GM10266 (cell line): ENCODE measurements around the gene METTL17.
"Not testable (repeated sequence)": the region's sequence is repeated elsewhere in the genome, so short reads cannot be mapped to it uniquely, and the experiment has no call there.

Source experiments
- DNase-seq: peaks from one replicate; pipeline ENCODE4 v3.0.0; 2012; ENCODE audit errors: extremely low spot score
- TF ChIP-seq, protein P1 (sequence below): IDR thresholded peaks from 2 replicates; pipeline ENCODE4 v1.5.1; 2012; ENCODE audit warnings: mild to moderate bottlenecking, low read depth; ENCODE audit not compliant: control insufficient read depth, insufficient read depth; ENCODE audit errors: missing control alignments

The METTL17 gene

DNA sequence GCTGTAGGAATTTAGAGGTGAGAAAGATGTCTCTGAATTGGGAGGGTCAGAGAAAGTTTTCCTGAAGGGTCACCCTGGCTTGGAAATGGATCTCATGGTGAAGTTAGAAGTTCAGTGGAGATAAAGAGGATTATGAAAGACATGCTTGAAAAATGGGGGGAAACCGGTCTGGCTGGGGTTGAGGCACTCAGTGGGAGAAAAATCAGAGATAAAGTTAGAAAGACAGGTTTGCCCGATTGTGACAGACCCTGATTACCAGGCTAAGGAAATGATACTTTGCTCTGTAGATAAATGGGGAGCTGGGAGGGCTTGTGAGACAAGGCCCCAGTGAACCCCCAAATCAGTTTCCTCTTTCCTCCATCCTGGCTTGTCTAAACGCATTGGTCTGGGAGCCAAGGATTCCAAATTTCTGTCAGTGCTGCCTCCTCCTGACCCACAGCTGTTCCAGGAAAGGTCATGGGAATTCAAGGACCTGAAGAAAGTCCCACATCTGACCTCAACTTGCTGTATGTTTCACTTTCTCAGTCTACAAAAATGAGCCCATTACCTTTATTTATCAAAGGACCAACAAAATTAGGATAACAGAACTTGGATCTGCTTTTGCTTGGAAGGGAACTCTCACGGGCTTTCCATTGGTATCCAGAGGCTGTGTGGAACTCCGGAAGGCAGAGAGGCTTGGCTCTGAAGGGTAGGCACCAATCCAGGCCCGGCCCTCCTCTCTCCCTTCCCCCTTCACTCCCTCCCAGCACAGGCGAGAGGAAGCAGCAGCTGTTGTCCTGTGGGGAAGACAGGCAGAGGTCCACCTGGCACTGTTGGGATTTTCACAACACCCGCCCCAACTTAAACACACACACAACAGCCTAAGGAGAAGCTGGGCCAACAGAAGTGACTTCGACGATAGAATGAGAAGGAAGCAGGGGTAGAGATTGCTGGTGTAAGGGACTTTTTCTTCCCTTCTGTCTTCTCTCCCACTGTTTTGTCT lies 49.0 kb downstream of the METTL17 start:
- TF ChIP-seq, protein P1, sequence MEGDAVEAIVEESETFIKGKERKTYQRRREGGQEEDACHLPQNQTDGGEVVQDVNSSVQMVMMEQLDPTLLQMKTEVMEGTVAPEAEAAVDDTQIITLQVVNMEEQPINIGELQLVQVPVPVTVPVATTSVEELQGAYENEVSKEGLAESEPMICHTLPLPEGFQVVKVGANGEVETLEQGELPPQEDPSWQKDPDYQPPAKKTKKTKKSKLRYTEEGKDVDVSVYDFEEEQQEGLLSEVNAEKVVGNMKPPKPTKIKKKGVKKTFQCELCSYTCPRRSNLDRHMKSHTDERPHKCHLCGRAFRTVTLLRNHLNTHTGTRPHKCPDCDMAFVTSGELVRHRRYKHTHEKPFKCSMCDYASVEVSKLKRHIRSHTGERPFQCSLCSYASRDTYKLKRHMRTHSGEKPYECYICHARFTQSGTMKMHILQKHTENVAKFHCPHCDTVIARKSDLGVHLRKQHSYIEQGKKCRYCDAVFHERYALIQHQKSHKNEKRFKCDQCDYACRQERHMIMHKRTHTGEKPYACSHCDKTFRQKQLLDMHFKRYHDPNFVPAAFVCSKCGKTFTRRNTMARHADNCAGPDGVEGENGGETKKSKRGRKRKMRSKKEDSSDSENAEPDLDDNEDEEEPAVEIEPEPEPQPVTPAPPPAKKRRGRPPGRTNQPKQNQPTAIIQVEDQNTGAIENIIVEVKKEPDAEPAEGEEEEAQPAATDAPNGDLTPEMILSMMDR, result no peak
- no peak for DNase-seq

DNA sequence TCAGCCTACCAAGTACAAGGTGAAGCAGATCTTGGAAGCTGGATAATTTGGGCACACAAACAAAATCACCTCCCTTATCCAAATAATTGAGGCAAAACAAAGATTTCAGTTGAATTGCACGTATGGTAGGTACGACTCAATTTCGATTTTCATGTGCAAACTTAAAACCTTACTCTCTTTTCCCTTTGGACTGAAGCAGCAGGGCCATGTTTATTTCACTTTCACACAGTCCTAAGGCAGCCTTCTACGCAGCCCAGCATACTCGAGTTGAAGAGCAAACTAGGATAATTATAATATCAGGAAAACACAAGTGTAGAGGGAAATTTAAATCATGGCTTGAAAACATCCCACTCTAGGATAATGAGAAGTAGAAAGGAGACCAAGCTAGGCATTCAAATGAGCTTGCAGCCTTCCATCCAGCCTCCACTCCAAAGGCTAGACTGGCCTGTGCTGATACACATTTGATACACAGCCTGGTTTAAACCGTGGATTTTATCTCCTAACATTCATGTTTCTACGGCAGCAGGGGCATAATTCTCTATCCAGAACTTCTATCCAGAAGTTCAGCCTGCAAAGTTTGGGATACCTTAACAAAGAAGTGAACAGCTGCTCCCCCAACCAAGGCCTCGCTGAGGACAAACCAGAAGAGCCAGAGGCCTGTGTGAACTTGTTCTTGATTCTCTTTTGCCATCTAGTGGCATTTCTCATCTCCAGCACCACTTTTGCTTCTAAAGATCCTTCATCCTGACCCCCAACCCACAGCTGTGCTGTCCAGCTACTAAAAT lies 50.0 kb downstream of the METTL17 start:
- DNase-seq, result peak; percentile 61
- TF ChIP-seq, protein P1, result peak; percentile 57

DNA sequence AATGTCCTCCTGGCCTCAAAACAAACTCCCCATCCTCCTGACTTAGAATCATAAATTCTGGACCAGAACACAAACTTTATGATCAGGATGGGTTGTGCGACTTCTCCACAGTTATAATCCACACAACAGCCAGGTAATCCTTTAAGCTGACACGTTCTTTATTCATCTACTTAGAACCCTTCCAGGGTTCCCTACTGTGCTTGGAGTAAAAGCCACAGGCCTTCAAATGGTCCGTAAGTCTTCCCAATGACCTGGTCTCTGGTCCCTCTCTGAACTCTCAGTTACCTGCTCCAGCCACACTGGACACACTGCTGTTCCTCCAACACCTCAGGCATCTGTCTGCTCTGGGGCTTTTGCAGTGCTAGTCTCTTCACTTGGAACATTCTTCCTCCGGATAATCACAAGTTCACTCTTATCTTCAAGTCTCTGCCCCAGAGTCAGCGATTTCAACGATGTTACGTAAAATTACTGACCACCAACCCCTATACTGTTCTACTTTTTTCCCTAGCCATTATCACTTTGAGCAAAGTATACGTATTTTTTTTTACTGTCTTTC lies 50.7 kb downstream of the METTL17 start:
- no peak for DNase-seq
- TF ChIP-seq, protein P1, result no peak

DNA sequence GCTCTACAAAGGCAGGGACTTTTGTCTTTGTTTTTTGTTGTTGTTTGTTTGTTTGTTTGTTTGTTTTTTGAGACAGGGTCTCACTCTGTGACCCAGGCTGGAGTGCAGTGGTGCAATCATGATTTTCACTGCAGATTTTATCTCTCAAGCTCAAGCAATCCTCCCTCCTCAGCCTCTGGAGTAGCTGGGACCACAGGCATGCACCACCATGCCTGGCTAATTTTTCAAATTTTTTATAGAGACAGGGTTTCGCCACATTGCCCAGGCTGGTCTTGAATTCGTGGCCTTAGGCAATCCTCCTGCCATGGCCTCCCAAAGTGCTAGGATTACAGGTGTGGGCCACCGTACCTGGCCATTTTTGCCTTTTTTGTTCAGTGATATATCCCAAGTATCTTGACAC lies 51.2 kb downstream of the METTL17 start:
- not testable (repeated sequence) for DNase-seq

DNA sequence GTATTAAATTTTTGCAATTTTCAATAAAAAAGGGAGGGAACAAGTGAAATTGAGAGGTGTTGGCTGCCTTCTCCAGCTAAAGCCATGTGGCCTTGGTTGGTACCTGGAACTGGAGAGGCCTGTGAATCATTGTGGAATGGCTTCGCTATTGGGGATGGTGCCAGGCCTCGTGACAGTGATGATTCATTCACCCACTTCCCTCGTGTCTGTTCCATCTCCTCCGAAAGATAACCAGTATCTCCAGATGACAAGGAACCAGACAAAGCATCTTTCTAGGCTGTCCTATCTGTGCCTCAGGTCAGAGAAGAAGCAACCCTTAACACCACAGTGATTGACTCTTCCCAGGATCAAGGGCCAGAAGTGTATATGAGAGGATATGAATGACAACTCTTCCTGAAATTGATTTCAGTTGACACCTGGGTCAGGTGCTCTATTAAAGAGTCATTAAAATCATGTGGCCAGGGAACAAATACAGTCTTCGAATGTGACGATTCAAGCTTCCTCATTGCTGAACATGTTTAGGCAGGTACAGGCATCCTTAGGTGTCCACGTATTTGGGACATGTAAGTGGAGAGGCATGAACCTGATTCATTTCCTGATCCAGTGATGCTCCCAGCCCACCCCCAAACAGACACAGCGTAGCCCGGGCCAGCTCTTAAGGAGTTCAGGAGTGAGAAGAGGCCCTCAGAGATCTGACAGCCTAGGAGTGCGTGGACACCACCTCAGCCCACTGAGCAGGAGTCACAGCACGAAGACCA lies 52.1 kb downstream of the METTL17 start, which contains the start of gene RNASE7:
Gene RNASE7 (plus strand): TSS at position 687 of the 758 bp plus-strand sequence. CDS start 631 bp downstream, outside the sequence.
- DNase-seq, result no peak
- TF ChIP-seq, protein P1, result no peak

DNA sequence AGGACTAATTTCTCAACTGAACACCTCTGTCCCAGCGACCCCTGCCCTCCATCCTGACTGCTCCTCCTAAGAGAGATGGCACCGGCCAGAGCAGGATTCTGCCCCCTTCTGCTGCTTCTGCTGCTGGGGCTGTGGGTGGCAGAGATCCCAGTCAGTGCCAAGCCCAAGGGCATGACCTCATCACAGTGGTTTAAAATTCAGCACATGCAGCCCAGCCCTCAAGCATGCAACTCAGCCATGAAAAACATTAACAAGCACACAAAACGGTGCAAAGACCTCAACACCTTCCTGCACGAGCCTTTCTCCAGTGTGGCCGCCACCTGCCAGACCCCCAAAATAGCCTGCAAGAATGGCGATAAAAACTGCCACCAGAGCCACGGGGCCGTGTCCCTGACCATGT lies 53.1 kb downstream of the METTL17 start:
- TF ChIP-seq, protein P1, result no peak
- no peak for DNase-seq
